DMS114 treated with DMSO at 0.1 percent for 48 hours (cell line): ENCODE data around the gene FAM50B.
"Not testable (repeated sequence)": the region's sequence is repeated elsewhere in the genome, so short reads cannot be mapped to it uniquely, and the experiment has no call there.

Experiments
- DNase-seq: peaks from one replicate; lab custom pipeline; 2025; ENCODE audit not compliant: unreplicated experiment; lab: John Stamatoyannopoulos, UW

FAM50B gene

DNA sequence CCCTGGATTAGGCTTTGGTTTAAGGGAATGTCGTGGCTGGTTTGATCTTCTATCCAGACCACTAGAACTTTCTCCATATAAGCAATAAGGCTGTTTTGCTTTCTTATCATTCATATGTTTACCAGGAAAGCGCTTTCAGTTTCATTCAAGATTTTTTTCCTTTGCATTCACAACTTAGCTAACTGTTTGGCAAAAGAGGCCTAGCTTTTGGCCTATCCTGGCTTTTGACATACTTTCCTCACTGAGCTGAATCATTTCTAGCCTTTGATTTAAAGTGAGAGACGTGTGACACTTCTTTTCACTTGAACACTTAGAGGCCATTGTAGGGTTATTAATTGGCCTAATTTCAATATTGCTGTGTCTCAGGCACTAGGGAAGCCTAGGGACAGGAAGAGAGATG, 1.7 kb upstream of the FAM50B start:
- no peak for DNase-seq

DNA sequence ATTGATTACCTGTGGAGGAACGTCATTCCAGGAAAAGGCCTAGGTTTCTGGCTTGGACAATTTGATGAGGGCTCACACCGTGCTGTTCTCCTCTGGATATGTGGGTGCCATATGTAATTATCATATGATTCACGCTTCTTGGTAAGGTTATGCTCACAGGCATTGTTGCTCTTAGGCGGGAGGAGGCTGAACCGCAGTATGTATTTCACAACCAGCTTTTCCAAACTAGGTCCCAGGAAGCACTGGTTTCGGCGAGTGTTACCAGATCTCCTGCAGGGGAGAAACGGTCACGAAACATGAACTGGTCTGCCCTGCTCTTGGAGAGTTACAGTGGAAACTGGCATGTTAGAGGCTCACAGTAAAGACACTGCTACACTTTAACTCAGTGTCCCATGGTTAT, 793 bp upstream of the FAM50B start:
- DNase-seq: no peak

DNA sequence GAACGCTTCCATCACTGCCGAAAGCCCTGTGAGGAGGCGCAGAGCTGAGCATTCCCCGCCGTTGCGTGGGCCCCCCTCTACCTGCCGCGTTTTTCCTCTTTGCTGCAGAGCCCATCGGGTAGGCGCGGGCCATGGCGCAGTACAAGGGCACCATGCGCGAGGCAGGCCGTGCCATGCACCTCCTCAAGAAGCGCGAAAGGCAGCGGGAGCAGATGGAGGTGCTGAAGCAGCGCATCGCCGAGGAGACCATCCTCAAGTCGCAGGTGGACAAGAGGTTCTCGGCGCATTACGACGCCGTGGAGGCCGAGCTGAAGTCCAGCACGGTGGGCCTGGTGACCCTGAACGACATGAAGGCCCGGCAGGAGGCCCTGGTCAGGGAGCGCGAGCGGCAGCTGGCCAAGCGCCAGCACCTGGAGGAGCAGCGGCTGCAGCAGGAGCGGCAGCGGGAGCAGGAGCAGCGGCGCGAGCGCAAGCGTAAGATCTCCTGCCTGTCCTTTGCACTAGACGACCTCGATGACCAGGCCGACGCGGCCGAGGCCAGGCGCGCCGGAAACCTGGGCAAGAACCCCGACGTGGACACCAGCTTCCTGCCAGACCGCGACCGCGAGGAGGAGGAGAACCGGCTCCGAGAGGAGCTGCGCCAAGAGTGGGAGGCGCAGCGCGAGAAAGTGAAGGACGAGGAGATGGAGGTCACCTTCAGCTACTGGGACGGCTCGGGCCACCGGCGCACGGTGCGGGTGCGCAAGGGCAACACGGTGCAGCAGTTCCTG, 693 bp downstream of the FAM50B start:
- no peak for DNase-seq

DNA sequence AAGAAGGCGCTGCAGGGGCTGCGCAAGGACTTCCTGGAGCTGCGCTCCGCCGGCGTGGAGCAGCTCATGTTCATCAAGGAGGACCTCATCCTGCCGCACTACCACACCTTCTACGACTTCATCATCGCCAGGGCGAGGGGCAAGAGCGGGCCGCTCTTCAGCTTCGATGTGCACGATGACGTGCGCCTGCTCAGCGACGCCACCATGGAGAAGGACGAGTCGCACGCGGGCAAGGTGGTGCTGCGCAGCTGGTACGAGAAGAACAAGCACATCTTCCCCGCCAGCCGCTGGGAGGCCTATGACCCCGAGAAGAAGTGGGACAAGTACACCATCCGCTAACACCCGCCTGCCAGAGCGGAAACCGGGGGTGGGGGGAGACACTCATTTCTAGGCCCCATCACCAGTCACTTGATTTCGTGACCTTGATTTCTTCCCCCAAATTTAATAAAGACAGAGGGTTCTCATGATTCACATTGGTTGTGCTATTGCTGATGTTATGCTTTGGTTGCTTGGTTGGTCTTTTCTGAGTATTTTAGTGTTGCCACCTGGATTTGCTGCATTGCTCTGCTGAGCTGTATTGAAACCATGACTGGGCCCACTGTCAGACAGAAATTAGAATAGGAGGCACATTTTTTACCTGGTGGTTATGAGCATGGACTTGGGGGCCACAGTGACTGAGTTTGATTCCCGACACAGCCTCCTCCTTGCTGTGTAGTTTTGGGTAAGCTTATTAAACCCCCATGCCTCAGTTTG, 1.5 kb downstream of the FAM50B start:
- no peak for DNase-seq

DNA sequence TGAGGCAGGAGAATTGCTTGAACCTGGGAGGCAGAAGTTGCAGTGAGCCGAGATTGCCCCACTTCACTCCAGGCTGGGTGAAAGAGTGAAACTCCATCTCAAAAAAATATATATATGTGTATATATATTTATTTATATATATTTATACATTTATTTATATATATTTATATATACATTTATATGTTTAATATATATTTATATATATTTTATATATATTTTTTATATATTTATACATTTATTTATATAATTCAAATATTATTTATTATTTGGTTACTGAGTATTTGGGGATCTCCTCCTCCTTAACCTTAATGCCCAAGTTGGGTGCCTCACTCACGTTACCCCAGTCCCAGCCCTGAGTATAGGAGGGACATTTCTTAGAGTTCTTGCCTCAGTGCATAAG, 2.7 kb downstream of the FAM50B start:
- DNase-seq: no peak

DNA sequence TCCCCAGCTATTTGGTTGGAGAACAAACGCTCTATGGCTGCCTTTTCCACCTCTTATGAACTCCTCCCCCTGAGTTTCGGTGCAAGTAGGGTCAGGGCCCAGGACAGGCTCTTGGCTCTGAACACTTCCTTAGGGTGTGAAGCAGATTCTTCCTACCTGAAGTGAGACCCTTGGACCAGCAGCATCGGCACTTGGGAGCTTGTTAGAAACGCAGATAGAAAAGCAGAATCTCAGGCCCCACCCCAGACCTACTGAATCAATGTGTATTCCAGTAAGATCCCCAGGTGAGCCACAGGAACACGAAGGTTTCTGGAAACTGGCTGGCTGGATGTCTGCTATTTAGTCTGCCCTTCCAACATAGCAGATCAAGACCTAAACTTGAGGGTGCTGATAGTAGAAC, 3.2 kb downstream of the FAM50B start:
- DNase-seq: no peak

DNA sequence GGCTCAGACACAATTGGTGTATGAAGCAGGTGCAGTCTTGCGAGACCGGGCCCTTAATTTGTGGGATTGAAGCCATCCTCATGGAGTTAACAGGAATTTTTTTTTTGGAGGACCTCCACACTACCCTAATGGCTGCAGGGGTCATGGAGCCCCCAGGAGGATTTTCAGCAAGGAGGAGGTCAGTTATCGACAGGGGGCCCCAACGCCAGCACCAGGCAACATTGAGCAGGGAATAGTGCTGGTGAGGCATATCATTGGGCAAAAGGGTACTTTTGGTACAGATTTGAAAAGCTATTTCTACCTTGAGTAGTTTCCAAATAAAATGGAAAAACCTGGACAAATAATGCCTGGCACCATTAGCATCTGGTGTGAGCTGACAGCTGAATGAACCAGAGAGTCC, 6.7 kb downstream of the FAM50B start:
- no peak for DNase-seq

DNA sequence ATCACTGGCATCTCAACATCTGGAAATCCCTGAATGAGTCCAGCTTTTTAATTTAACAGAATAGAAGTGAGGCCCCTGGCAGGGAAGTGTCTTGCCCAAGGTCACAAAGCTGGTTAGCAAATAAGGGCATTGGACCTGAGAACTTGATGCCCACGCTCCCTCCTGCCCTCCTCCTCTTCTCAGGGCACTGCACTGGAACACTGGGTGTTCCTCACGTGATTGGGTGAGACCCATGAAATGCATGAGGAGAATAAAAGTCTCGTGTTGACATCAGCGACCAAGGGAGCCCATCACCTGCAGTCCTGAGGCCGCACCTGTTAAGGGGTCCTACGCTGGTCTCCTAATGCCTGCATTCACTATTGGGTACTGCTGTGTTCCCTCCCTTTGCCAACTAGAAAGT, 7.4 kb downstream of the FAM50B start:
- no peak for DNase-seq

DNA sequence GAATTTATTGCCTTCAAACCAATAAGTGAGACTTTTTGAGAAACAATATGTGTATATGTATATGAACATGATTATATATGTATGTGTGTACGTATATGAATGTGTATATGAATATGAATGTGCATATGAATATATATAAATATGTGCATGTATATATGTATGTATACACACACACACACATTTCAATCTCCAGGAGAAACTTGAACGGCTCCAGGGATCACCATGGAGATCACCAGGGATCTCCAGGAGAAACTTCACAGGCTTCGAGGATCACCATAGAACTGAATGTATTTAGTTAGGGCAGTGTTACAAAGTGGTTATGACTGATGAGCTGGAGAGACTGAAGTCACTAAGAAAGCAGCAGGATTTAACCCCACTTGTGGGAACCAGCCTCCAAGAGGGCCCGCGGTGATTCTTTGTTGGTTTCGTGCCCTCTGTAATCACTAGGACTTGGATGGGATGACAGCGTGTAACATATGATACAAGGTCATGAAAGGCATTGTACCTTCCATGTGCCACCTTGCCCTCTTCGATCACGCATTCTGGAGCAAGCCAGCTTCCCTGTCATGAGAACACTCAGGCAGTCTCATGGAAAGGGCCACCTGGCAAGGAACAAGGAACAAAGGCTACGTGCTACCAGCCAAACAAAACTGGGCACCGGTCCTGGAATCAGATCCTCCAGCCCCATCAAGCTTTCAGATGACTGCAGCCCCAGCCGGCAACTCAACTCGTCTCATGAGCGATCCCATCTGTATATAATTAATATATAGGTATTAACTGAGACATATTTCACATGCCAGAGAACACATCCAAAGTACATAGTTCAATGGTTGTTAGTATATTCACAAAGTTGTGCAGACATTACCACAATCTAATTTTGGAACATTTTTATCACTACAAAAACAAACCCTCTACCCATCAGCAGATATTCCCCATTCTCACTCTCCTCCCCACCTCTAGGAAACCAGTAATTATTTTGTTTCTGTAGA, 8.6 kb downstream of the FAM50B start:
- DNase-seq: no peak

DNA sequence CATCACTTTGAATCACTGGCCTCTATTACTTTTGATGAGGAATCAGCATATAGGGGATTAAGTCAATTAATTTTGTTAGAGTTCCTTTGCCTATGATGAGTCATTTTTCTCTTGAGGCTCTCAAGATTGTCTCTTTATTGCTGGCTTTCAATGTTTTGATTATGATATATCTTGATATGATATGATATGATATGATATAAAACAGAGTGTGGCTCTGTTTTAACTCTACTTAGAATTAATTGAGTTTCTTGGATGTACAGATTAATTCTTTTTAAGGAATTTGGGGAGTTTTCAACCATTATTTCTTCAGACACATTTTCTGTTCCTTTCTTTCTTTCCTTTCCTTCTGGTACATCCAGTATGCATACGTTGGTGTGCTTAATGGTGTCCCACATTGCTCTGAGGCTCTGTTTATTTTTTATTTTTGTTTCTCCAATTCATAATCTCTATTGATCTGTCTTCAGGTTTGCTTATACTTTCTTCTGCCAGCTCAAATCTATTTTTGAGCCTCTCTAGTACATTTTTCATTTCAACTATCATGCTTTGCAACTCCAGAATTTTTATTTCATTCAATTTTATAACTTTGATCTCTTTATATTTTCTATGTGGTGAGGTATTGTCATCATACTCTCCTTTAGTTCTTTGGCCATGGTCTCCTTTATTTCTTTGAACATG, 10.8 kb downstream of the FAM50B start:
- DNase-seq: no peak

DNA sequence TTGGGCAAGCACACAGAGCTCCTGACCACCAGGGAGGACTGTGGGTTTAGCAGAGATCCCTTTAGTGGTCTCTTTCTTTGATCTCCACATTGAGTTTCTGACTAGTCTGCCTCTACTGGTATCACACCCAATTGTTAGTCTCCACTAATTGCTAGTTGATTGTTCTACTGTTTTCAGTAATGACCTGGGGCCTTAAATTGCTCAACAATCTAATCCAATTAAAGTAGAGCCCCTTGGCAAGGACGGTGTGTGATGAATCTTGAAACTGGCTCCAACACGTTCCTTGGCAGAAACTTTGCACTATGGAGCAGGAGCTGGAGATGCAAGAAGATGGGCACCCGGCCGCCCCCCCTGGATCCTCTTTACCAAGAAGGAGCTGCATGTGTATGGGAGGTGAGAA, 12.3 kb downstream of the FAM50B start:
- DNase-seq: no peak

DNA sequence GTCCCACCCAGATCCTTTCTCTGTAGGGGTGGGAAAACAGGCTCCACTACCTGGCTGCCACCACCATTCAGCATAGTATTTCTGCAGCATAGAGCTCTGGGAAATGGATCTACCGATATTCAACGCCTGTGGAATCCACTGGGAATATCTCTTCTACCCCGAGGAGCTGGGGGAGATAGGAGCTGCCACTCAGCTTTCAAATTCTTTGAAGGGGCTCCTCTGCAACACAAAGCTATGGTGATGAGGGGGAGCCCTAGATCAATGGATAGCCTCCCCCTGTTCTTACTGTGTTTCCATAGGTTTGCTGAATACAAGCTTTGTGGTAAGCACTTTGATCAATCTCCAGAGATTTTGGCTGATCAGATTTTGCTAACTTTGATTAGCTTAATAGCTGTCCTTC, 12.9 kb downstream of the FAM50B start:
- DNase-seq: no peak

DNA sequence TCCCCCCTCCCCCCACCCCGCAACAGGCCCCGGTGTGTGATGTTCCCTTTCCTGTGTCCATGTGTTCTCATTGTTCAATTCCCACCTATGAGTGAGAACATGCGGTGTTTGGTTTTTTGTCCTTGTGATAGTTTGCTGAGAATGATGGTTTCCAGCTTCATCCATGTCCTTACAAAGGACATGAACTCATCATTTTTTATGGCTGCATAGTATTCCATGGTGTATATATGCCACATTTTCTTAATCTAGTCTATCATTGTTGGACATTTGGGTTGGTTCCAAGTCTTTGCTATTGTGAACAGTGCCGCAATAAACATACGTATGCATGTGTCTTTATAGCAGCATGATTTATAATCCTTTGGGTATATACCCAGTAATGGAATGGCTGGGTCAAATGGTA, 14.1 kb downstream of the FAM50B start:
- not testable (repeated sequence) for DNase-seq

DNA sequence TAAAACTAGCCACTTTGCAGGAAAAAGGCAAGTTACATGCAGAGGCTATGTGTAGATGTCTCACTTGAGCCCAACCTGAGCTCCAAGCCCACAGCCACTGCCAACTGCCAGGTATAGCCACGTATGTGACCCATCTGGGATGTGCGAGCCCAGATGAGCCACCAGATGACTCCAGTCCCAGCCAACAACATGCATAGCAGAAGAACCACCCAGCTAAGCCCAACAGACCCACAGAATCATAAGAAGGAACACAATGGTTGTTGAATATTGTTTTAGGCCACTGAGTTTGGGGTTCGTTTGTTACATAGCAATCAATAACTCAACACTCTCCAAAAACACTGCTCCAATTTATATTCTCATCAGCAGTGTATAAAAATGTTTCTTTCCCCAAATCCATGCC, 16.3 kb downstream of the FAM50B start:
- DNase-seq: no peak

DNA sequence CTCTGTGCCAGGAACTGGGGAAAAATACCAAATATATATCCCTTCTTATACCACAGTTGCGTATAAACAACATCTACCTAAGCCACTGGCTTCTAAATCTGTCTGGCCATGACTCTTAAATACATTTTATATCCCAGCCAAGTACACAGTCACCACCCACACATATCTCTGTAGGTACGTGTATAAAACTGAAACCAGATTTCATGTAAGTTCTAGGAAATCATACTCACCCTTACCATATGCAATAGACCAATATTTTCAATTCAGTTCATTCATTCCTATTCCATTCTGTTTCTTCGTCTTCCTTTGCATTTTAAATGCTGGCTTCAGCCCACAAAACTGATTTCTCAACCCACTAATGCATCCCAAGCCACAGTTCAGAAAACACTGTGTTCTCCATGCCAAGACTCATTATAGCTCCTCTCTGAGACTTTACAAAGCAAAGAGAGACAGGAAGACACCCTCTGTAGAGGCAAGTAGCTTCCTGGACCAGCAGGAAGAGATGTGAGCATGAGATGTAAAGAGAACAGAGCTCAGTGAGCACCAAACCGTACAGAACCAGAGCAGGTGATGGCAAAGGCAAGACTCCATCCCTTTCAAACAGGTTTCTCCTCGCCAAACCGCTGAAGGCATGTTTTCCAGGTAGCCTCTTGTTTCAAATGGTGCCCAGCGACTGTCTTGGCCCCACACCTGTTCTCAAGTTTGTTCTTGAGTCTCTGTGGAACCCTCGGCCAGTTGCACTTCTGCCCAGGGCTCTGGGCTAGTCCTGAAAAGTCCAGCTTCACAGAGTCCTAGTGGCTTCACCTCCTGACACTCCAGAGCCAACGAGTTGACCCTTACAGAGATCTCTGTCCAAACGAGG, 18.7 kb downstream of the FAM50B start:
- no peak for DNase-seq

DNA sequence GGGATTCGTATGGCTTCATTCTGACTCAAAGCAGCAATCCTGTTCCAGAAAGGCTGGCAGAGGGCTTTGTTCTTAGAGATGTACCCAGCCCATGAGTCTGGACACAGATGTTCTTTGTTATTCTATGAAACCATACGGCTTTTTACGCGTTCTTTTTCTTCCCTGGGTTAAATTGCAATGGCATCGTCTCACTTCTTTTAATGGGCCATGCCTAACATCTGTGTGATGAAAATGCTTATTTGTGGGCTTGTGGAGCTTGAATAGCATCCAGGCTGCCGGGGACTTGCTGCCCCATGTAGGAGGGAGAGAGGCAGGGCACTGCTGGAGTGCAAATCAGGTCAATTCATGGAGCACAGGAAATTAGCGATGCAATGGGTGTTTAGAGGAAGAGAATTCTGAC, 19.4 kb downstream of the FAM50B start:
- no peak for DNase-seq

DNA sequence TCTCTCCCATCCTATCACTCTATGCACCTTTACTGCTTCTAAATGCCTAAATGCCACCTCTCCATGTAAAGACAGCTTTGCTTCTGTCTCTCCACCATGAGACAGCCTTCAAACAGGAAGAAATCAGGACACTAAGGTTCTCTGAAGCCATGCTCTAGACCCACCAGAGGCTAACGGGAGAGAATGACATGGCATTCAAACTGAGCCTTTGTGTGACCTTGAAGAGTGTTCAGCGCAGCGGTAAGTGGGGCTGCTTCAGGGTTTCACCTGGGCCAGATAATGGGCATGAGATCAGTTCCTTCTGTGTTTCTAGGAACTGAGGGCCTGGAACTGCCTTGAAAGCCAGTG, 20.1 kb downstream of the FAM50B start:
- no peak for DNase-seq

DNA sequence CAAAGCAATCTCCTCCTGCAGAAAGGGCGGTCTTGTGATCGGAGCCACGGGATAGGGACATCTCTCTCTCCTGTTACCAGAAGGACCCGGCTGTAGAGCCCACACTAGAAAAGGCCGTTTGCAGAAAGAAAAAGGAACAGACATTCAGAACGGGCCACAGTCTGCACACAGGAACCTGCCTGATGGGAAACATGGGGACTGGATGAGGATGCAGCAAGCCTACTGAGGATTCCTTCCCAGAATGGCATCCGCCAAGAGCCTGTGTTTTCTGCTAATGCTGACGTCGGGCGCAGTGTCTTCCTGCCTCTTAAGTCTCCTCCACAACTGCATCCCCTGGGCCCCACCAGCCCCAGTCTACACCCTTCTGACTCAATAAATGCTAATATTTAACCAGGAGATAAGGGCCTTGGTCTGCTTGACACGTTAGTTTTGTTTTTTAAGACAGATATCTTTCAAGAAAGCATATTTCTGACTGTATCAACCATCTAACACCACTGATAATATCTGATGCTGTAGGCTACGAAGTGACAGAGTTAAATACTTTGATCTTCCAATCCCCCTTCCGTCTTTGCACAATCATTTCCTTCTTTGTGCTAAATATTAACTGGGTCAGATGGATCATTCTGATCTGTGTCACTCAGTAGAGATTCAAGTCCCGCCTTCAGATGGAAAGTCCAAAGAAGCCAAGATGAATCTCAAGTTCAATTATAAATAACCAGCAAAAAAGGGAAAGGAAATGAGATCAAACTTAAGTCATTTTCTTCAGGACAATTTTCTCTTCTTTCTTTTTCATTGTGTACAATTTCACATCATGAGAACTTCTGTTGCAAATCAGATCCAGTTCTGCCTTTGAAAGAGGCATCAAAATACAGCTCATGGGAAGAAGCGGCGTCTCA, 20.7 kb downstream of the FAM50B start:
- no peak for DNase-seq

DNA sequence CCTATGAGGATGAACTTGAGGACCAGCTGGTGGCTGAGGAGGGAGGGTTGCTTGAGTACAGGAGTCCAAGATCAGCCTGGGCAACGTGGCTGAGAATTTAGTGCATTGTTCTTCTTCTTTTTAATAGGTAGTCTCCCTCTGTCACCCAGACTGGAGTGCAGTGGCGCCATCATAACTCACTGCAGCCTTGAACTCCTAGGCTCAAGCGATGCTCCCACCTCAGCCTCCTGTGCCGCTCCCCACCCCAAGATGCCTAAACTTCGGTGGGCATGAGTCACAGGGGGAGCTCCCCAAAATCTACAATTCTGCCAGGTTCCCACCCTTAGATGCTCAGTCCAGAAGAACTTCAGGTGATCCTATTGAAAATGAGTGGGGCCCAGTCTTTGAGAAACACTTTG, 21.4 kb downstream of the FAM50B start:
- DNase-seq: no peak
